Uterus (tissue), 4 donors: ENCODE data around the gene RFX8. TPM values are rescaled to one million over a fixed set of nuclear protein-coding genes. Genes with fewer than 3 reads are reported as not detected.

Experiments used
- DNase-seq, 2 donors: peaks; one replicate each; pipeline ENCODE4 v3.0.0-alpha.2; 2019 to 2020
- H3K27ac ChIP-seq, 2 donors: fragments of 200-600 bp; sonication (generic); 1 replicate in 1 of 2; 2 replicates in 1 of 2; pipeline ENCODE4 v1.5.1; 2016 to 2018
- H3K27me3 ChIP-seq, 2 donors: fragments of 200-600 bp; sonication (generic); one replicate each; pipeline ENCODE4 v1.5.1; 2018 to 2019; ENCODE audit warnings: control low read depth in 1 of 2
- H3K36me3 ChIP-seq, 2 donors: fragments of 200-600 bp; sonication (generic); one replicate each; pipeline ENCODE4 v1.5.1; 2019; ENCODE audit warnings: control low read depth in 1 of 2
- H3K4me1 ChIP-seq, 2 donors: fragments of 200-600 bp; sonication (generic); one replicate each; pipeline ENCODE4 v1.5.1; 2018 to 2019; ENCODE audit warnings: control low read depth in 1 of 2
- H3K4me3 ChIP-seq, 2 donors: fragments of 200-600 bp; sonication (generic); 1 replicate in 1 of 2; 2 replicates in 1 of 2; pipeline ENCODE4 v1.5.1; 2018 to 2019; ENCODE audit warnings: mild to moderate bottlenecking in 1 of 2
- H3K9me3 ChIP-seq, 2 donors: fragments of 200-600 bp; sonication (generic); one replicate each; pipeline ENCODE4 v1.5.1; 2019; ENCODE audit warnings: control low read depth in 1 of 2
- POLR2A ChIP-seq, 2 donors: fragments of 450-650 bp; IDR thresholded peaks; one replicate each; pipeline ENCODE4 v1.6.1; 2016; ENCODE audit warnings: antibody characterized with exemption in 2 of 2, mild to moderate bottlenecking in 1 of 2, moderate library complexity in 1 of 2
- intact Hi-C: fragments of 100-400 bp; cut with DNase I; formaldehyde crosslinking; loops from one replicate; pipeline ENCODE4 v1.15.1; 2023; ENCODE audit warnings: low total_unique reads
- total RNA-seq, 4 donors: library from RNA; depleted of rRNA in 3 of 4; stranded (reverse); fragments of >200 nt in 3 of 4; gene quantifications; one replicate each; pipeline versions ENCODE4 v1.1.0 to v1.2.4, GENCODE V29; 2014 to 2023
- TF ChIP-seq, protein P1 (sequence below), 4 experiments: fragments of 200-600 bp in 2 of 4; fragments of 450-650 bp in 2 of 4; sonication (generic) in 2 of 4; IDR thresholded peaks; one replicate each; pipeline ENCODE4 v1.5.1; 2016 to 2019; ENCODE audit warnings: antibody characterized with exemption in 4 of 4, mild to moderate bottlenecking in 2 of 4, moderate library complexity in 1 of 4
- donor health status: DM: yes; HTN: yes; CAD: no.

The RFX8 gene
- total RNA-seq, 4 donors from 2014 or later, result 0.51 to 1.4 (median 1.1) TPM; not detected in 1

GRCh38 chr2:101387151-101387834 lies 87.6 kb downstream of the RFX8 start, which contains the start of gene CREG2:
Gene CREG2 (minus strand): TSS chr2:101387503. CDS start chr2:101387457, 46 bp downstream.
- Histone ChIP-seq H3K27ac (no peak within 1 kb of the TSS), H3K36me3 (no peaks in the 10 kb centered on the region), H3K4me3 (peak within 1 kb of the TSS in 1 of 2 donors; percentile 11), H3K4me1 (peaks cover 0 to 12% of the 10 kb centered on the region in 2 donors), H3K9me3 (no peaks in the 10 kb centered on the region), H3K27me3 (no peaks in the 10 kb centered on the region)
- no peak for TF ChIP-seq POLR2A (IDR thresholded peaks at IDR 0.05)
- TF ChIP-seq, protein P1, sequence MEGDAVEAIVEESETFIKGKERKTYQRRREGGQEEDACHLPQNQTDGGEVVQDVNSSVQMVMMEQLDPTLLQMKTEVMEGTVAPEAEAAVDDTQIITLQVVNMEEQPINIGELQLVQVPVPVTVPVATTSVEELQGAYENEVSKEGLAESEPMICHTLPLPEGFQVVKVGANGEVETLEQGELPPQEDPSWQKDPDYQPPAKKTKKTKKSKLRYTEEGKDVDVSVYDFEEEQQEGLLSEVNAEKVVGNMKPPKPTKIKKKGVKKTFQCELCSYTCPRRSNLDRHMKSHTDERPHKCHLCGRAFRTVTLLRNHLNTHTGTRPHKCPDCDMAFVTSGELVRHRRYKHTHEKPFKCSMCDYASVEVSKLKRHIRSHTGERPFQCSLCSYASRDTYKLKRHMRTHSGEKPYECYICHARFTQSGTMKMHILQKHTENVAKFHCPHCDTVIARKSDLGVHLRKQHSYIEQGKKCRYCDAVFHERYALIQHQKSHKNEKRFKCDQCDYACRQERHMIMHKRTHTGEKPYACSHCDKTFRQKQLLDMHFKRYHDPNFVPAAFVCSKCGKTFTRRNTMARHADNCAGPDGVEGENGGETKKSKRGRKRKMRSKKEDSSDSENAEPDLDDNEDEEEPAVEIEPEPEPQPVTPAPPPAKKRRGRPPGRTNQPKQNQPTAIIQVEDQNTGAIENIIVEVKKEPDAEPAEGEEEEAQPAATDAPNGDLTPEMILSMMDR (IDR thresholded peaks at IDR 0.05), result peak in 2 of 4 experiments; percentile 24 to 34
- DNase-seq, result peak in 1 of 2 donors; percentile 37
- intact Hi-C loops, result no loop called here

DNA sequence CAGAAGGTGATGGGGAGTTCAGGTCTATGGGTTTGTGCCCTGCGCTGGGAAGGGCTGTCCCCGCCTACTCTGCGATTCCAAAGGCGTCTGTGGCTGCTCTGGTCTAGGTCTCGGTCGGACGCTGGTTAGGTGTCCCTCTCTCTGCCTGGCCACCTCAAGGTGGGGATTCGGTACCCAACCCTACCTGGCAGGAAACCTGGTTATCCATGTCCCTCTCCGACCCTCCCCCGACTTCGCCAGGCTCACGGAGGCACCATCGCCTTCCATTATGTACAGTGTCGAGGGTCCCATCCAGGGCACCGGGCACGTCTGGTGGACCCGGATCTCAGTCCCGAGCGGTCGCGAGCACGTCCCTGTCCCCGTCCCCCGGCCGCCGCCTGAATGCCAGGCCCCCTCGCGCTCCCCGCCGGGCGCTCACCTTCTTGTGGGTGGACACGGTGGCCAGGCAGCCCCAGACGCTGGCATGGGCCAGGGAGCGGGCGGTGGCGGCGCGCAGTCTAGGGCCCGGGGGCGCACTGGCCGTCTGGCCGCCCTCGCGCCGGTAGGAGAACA lies 88.2 kb downstream of the RFX8 start:
- intact Hi-C loops, result no loop called here
- H3K27me3 ChIP-seq, result no peaks in the 10 kb centered on the region
- TF ChIP-seq POLR2A (IDR thresholded peaks at IDR 0.05), result no peak
- TF ChIP-seq, protein P1 (IDR thresholded peaks at IDR 0.05), result no peak

GRCh38 chr2:101383016-101383541 lies 91.8 kb downstream of the RFX8 start:
- H3K27ac ChIP-seq, result no peak overlapping the region
- H3K4me3 ChIP-seq, result no peak overlapping the region
- H3K27me3 ChIP-seq, result no peaks in the 10 kb centered on the region
- no peak for DNase-seq
- no peaks in the 10 kb centered on the region for H3K9me3 ChIP-seq
- H3K4me1 ChIP-seq, result peaks cover 0 to 12% of the 10 kb centered on the region in 2 donors
- H3K36me3 ChIP-seq, result no peaks in the 10 kb centered on the region
- intact Hi-C loops, result no loop called here
- TF ChIP-seq POLR2A (IDR thresholded peaks at IDR 0.05), result no peak
- TF ChIP-seq, protein P1 (IDR thresholded peaks at IDR 0.05), result no peak

More for the DNA sequence above, 88.2 kb downstream of the RFX8 start:
- no peaks in the 10 kb centered on the region for H3K36me3 ChIP-seq
- H3K9me3 ChIP-seq, result no peaks in the 10 kb centered on the region
- H3K4me1 ChIP-seq, result peaks cover 0 to 12% of the 10 kb centered on the region in 2 donors
- no peak overlapping the region for H3K27ac ChIP-seq
- H3K4me3 ChIP-seq, result peak overlapping the region in 1 of 2 donors; percentile 11
- no peak for DNase-seq

DNA sequence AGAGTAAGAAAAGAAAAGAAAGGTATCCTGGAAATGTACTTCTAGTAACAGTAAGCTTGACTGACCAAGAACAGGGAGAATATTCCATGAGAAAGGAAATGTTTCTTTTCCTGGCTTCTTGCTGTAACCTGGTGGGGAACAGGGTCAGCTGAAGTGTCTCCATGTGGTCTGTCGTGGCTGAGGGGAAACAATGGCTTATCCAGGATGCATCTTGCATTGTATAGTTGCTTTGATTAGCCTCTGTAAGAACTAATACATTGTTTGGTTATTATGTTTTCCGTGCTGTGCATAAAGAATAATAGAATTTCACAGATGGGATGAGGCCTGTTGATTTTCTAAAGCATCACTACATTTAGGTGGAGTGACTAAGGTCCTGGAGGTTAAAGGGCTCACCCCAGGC lies 92.5 kb downstream of the RFX8 start:
- H3K9me3 ChIP-seq, result no peaks in the 10 kb centered on the region
- no peak for DNase-seq
- H3K4me1 ChIP-seq, result peaks cover 0 to 10% of the 10 kb centered on the region in 2 donors
- H3K36me3 ChIP-seq, result no peaks in the 10 kb centered on the region
- H3K4me3 ChIP-seq, result no peak overlapping the region
- no peaks in the 10 kb centered on the region for H3K27me3 ChIP-seq
- intact Hi-C loops, result no loop called here
- H3K27ac ChIP-seq, result no peak overlapping the region
- TF ChIP-seq, protein P1 (IDR thresholded peaks at IDR 0.05), result no peak
- TF ChIP-seq POLR2A (IDR thresholded peaks at IDR 0.05), result no peak

DNA sequence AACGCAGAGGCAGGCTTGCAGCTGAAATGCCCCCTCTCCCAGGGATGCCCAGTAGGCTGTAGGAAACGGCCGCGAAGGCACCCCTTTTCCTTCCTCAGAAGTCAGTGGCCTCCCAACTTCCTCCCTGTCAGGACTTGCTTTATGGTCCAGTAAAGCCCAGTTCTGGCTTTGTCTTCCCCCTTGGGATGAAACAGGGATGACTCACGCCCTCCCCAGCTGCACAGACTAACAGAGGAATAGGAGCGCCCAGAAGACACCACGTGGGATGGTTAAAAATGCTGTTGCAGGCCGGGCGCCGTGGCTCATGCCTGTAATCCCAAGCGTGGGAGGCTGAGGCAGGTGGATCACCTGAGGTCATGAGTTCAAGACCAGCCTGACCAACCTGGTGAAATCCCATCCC lies 94.5 kb downstream of the RFX8 start:
- DNase-seq, result peak; percentile 44 to 69
- no peaks in the 10 kb centered on the region for H3K27me3 ChIP-seq
- no peaks in the 10 kb centered on the region for H3K36me3 ChIP-seq
- H3K4me3 ChIP-seq, result no peak overlapping the region
- H3K27ac ChIP-seq, result no peak overlapping the region
- no peaks in the 10 kb centered on the region for H3K4me1 ChIP-seq
- no peaks in the 10 kb centered on the region for H3K9me3 ChIP-seq
- intact Hi-C loops, result no loop called here
- no peak for TF ChIP-seq POLR2A (IDR thresholded peaks at IDR 0.05)
- TF ChIP-seq, protein P1 (IDR thresholded peaks at IDR 0.05), result no peak
